Measurements from ENCODE around the gene RPL19.

Gene RPL19

GRCh38 chr17:39191750-39192510, 8.2 kb upstream of the RPL19 start:
- Histone ChIP-seq H3K27me3 (ENCODE audit: low read depth, low read length) (no peaks in the 10 kb centered on the region), H3K4me1 (ENCODE audit: low read length) (peaks cover 5% of the 10 kb centered on the region), H3K9me3 (ENCODE audit: insufficient read depth, low read length) (no peaks in the 10 kb centered on the region), H3K36me3 (replicated peaks; ENCODE audit: low read depth, low read length) (peaks cover 3% of the 10 kb centered on the region), H3K79me2 (ENCODE audit: low read length) (peaks cover 13% of the 10 kb centered on the region), H3K4me3 (ENCODE audit: low read length) (no peak overlapping the region), H4K20me1 (ENCODE audit: insufficient read depth, low read length) (no peaks in the 10 kb centered on the region), H3K9ac (ENCODE audit: low read length) (no peak overlapping the region), H3K27ac (ENCODE audit: low read length) (no peak overlapping the region), H3K4me2 (ENCODE audit: low read length) (no peak overlapping the region), H2AFZ (ENCODE audit: low read depth, low read length) (no peak overlapping the region)
- TF ChIP-seq CTCF (IDR thresholded peaks at IDR 0.05; ENCODE audit: low read depth, low read length) (no peak), EZH2phosphoT487 (IDR thresholded peaks at IDR 0.05; ENCODE audit: low read depth) (no peak)

DNA sequence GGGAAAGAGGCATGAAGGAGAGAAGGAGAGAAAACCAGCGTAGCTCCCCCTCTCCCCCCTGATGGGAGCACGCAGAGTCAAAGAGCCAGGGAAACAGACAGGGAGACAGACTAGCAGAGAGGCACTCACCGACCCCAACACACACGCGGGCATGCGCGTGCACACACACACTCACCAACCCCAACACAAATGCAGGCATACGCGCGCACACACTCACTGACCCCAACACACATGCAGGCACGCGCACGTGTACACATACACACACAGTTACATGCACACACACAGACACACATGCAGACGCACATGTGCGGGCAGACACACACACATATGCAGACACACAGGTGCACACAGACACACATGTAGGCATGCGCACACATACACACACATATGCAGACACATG, 7.2 kb upstream of the RPL19 start:
- peaks cover 13% of the 10 kb centered on the region for H3K79me2 ChIP-seq (ENCODE audit: low read length)
- no peak for TF ChIP-seq EZH2phosphoT487 (IDR thresholded peaks at IDR 0.05; ENCODE audit: low read depth)
- no peak for TF ChIP-seq CTCF (IDR thresholded peaks at IDR 0.05; ENCODE audit: low read depth, low read length)
- H3K4me3 ChIP-seq (ENCODE audit: low read length): no peak overlapping the region
- peaks cover 5% of the 10 kb centered on the region for H3K4me1 ChIP-seq (ENCODE audit: low read length)
- no peak overlapping the region for H3K4me2 ChIP-seq (ENCODE audit: low read length)
- no peaks in the 10 kb centered on the region for H4K20me1 ChIP-seq (ENCODE audit: insufficient read depth, low read length)
- H3K9me3 ChIP-seq (ENCODE audit: insufficient read depth, low read length): no peaks in the 10 kb centered on the region
- H3K27me3 ChIP-seq (ENCODE audit: low read depth, low read length): no peaks in the 10 kb centered on the region
- H3K36me3 ChIP-seq (replicated peaks; ENCODE audit: low read depth, low read length): no peaks in the 10 kb centered on the region
- no peak overlapping the region for H3K9ac ChIP-seq (ENCODE audit: low read length)
- H2AFZ ChIP-seq (ENCODE audit: low read depth, low read length): no peak overlapping the region
- H3K27ac ChIP-seq (ENCODE audit: low read length): no peak overlapping the region

DNA sequence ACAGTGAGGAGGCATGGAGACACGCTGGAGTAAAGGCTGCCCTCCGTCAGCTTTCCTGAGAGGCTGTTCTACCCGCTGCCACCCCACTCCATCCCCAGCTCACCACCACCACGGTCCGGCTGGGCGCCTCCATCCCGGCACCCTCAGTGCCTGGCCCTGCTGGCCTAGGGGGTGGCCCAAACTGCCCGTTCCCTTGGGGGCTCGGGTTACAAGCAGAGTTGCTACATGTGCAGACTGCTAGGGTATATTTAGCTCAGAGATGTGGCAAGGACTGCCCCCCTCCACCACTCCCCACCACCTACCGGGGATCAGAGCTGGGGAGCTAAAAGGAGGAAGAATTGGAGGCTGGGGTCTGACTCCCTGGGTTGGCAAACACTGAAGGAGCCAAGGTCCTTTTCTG, 6.7 kb upstream of the RPL19 start:
- no peak for TF ChIP-seq CTCF (IDR thresholded peaks at IDR 0.05; ENCODE audit: low read depth, low read length)
- no peak for TF ChIP-seq EZH2phosphoT487 (IDR thresholded peaks at IDR 0.05; ENCODE audit: low read depth)
- peaks cover 10% of the 10 kb centered on the region for H3K4me1 ChIP-seq (ENCODE audit: low read length)
- no peak overlapping the region for H3K9ac ChIP-seq (ENCODE audit: low read length)
- H3K9me3 ChIP-seq (ENCODE audit: insufficient read depth, low read length): no peaks in the 10 kb centered on the region
- H2AFZ ChIP-seq (ENCODE audit: low read depth, low read length): no peak overlapping the region
- no peaks in the 10 kb centered on the region for H3K36me3 ChIP-seq (replicated peaks; ENCODE audit: low read depth, low read length)
- peaks cover 13% of the 10 kb centered on the region for H3K79me2 ChIP-seq (ENCODE audit: low read length)
- H3K4me3 ChIP-seq (ENCODE audit: low read length): no peak overlapping the region
- no peaks in the 10 kb centered on the region for H4K20me1 ChIP-seq (ENCODE audit: insufficient read depth, low read length)
- no peaks in the 10 kb centered on the region for H3K27me3 ChIP-seq (ENCODE audit: low read depth, low read length)
- H3K4me2 ChIP-seq (ENCODE audit: low read length): no peak overlapping the region
- H3K27ac ChIP-seq (ENCODE audit: low read length): no peak overlapping the region

DNA sequence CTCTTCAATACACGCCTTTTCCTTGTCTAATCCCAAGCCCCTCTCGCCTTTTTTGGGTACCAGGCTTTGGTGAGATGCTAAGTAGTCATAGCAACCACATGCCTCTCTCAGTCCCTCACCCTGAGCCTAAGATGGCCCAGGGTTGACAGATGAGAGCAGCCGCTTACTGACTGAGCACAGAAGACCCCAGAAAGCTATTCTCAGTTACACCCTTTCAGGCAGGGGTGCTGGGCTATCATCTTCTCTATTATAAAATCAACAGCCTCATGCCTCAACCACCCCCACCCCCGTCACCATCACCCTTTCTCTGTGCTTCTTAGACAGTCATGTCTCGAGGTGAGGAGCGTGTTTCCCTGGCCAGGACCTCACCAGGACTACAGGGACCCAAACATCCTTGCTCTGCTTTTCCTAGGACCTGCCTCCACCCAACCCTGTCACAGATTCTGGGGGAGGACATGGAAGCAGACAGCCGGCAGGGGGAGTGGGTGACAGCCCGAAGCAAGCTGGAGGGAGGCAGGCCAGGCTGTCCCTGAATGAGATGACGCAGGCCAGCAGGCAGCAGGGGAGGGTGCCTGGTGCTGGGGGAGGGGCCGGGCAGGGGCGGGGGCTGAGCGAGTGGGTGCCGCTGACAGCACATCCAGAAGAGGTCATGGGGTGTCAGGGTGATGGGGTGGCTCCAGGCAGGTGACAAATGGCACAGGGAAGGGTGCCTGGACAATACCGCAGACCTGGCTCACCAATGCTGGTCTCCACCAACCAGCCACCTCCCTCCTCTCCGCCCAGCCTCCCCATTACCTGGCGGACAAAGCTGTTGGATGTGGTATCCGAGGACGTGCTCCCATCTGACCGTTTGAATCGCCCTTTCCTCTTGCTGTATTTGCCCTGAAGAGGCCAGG, 5.7 kb upstream of the RPL19 start:
- H3K9ac ChIP-seq (ENCODE audit: low read length): no peak overlapping the region
- no peak for TF ChIP-seq EZH2phosphoT487 (IDR thresholded peaks at IDR 0.05; ENCODE audit: low read depth)
- 0 out of 2 replicates have a peak, but pooled peaks have one; percentile 13 for TF ChIP-seq CTCF (IDR thresholded peaks at IDR 0.05; ENCODE audit: low read depth, low read length)
- peaks cover 13% of the 10 kb centered on the region for H3K79me2 ChIP-seq (ENCODE audit: low read length)
- peaks cover 18% of the 10 kb centered on the region for H3K4me1 ChIP-seq (ENCODE audit: low read length)
- H2AFZ ChIP-seq (ENCODE audit: low read depth, low read length): no peak overlapping the region
- H3K4me3 ChIP-seq (ENCODE audit: low read length): no peak overlapping the region
- no peaks in the 10 kb centered on the region for H3K27me3 ChIP-seq (ENCODE audit: low read depth, low read length)
- H3K4me2 ChIP-seq (ENCODE audit: low read length): no peak overlapping the region
- H4K20me1 ChIP-seq (ENCODE audit: insufficient read depth, low read length): no peaks in the 10 kb centered on the region
- H3K9me3 ChIP-seq (ENCODE audit: insufficient read depth, low read length): no peaks in the 10 kb centered on the region
- no peak overlapping the region for H3K27ac ChIP-seq (ENCODE audit: low read length)
- no peaks in the 10 kb centered on the region for H3K36me3 ChIP-seq (replicated peaks; ENCODE audit: low read depth, low read length)
